Activated CD4-positive, alpha-beta T cell treated with anti-CD3 and anti-CD28 coated beads for 24 hours (primary cell): Measurements from ENCODE around the gene ADIPOR1.
"Not testable (repeated sequence)": the region's sequence is repeated elsewhere in the genome, so short reads cannot be mapped to it uniquely, and the experiment has no call there.

Experiments used
- DNase-seq, 2 donors: peaks; one replicate each; pipeline ENCODE4 v3.0.0-alpha.2; 2020; ENCODE audit warnings: low read depth in 2 of 2

ADIPOR1 gene, protein sequence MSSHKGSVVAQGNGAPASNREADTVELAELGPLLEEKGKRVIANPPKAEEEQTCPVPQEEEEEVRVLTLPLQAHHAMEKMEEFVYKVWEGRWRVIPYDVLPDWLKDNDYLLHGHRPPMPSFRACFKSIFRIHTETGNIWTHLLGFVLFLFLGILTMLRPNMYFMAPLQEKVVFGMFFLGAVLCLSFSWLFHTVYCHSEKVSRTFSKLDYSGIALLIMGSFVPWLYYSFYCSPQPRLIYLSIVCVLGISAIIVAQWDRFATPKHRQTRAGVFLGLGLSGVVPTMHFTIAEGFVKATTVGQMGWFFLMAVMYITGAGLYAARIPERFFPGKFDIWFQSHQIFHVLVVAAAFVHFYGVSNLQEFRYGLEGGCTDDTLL

DNA sequence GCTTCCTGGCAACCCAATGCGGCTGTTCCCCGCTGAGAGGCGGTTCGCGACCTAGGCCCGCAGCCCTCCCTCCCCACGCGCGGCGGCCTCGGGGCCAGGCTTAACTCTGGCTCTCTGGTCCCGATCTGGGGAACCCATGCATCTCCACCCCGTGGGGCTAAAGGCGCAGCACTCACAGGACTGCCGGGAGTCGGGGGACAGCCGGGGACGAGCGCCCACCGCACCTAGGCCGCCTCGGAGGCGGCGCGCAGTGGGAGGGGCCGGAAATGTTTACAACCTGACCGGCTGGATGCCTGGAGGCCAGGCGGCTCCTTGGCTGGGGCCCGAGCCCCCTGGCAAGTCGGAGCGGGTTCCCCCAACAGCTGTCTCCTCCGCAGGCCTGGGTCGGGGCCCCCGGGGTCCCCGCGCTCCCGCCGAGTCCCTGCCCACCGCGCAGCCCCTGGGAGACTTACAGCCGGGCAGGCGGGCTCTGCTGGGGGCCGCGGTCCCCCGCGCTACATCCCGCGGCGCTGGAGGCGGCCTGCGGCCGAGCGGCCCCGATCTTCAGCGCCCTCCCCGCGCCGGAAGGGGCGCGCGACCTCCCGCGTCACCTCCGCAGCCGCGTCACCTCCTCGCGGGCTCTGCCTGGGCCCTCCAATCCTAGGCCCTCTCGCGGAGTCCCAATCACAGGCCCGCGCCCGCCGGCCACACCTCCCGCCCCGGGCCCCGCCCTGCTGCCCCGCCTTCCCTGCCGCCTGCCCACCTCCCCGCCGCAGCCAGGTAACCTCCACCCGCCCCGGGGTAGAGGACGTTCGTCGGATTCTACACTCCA is at the start of gene ADIPOR1:
TSS of gene ADIPOR1 (minus strand) at position 580 of the 811 bp plus-strand sequence. CDS start 7,242 bp downstream, outside the sequence.
- peak; percentile 88 to 92 for DNase-seq

DNA sequence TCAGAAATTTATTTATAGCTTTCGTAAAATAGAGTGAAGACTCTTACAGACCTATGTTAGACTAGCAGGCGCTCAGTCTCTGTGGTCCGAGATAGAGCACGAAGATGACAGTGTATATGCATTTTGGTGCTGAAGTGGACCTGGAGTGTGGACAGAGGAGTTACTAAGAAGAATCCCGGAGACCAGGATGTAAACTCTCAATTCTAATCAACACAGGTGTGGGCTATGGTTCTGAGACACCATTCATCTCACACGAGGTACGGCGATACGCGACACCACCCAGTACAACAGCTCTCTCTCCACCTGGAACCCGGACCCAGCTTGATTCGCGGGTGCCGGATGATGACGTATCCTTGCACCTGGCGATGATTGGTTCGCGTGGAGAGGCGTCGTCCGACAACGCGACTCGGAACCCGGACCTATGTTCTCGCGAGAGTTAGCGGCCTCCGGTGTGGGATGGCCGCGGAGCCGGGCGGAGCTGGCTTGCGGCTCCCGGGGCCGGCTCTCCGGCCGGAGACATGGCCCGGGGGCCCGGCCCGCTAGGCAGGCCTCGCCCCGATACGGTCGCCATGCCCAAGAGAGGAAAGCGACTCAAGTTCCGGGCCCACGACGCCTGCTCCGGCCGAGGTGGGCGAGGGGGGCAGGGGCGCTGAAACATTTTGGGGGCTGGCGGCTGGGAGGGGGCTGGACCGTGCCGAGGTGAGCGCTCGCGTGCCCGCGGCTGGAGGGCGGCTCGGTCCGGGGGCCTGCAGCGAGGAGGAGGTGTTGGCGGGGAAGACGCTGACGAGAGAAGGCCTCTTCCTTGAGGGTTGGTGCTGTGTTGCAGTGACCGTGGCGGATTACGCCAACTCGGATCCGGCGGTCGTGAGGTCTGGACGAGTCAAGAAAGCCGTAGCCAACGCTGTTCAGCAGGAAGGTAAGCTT is 49.1 kb upstream of the ADIPOR1 start, which contains the start of gene TMEM183A:
TSS of gene TMEM183A (plus strand) at position 427 of the 924 bp plus-strand sequence. CDS start at position 519, 92 bp downstream.
- DNase-seq: peak; percentile 84 to 93

DNA sequence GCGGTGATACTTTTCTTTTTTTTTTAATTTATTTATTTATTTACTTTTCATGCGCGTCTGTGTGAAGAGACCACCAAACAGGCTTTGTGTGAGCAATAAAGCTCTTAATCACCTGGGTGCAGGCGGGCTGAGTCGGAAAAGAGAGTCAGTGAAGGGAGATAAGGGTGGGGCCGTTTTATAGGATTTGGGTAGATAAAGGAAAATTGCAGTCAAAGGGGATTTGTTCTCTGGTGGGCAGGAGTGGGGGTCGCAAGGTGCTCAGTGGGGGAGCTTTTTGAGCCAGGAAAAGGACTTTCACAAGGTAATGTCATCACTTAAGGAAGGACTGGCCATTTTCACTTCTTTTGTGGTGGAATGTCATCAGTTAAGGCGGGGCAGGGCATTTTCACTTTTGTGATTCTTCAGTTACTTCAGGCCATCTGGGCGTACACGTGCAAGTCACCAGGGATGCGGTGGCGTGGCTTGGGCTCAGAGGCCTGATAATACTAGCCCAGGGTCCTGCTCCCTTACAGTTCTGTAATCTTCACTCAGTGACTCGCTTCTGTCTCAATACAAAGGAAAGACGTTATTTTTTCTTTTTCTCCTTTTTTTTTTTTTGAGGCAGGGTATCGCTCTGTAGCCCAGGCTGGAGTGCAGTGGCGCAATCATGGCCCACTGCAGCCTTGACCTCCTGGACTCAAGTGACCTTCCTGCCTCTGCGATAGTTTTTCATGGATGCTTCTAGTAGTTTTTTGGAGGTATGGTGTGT is 47.5 kb upstream of the ADIPOR1 start:
- DNase-seq: not testable (repeated sequence)

DNA sequence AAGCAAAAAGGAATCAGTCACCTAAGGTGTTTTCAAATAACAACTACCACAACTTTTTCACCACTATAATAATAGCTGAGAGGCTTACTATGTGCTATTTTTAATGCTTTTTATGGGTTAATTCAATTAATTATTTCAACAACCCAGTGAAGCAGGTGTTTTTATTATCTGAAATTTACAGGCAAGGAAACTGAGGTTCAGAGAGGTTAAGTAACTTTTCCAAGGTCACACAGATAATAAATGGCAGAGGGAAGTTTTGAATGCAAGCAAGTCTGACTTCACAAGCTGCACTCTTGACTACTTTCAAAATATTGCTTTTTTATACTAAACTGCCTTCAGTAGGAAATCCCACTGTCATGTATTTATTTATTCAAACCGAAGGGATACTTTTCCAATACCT is 44.8 kb upstream of the ADIPOR1 start:
- no peak for DNase-seq

DNA sequence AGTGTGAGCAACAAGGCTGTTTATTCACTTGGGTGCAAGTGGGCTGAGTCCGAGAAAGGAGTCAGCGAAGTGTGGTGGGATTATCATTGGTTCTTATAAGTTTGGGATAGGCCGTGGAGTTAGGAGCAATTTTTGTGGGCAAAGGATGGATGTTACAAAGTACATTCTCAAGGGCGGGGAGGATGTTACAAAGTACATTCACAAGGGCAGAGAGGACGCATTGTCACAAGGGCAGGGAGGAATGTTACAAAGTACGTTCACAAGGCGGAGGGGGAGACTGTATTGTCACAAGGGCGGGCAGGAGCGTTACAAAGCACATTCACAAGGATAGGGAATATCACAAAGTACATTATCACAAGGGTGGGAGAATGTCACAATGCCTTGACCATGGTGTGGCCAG is 43.9 kb upstream of the ADIPOR1 start:
- no peak for DNase-seq

DNA sequence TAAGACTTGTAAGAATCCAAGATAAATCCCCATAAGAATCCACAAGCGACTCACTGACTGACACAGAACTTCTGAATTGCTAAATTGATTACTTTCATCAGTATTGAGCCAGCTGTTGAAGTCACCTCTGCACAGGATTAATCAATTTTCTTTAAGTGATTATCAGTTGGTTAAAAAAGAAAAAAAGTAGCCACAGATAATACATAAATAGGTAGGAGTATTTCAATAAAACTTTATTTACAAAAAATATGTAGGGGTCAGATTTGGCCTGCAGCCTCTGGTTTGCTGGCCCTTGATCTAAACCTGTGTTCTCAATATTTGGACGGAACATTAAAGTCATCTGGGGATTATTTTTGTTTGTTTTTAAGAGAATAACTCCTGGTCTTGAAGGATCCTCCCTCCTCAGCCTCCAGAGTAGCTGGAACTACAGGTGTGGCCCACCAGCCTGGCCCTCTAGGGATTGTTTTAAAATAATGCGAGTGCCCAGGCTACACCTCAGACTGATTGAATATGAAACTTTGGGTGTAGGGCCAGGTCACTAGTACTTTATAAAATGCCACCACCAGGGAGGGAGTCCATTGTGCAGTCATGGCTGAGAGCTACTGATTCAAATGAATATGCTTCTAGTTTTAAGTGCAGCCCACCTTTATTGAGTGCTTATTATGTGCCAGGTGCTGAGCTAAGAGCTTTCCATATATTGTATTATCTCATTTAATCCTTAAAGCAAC is 42.3 kb upstream of the ADIPOR1 start:
- no peak for DNase-seq

DNA sequence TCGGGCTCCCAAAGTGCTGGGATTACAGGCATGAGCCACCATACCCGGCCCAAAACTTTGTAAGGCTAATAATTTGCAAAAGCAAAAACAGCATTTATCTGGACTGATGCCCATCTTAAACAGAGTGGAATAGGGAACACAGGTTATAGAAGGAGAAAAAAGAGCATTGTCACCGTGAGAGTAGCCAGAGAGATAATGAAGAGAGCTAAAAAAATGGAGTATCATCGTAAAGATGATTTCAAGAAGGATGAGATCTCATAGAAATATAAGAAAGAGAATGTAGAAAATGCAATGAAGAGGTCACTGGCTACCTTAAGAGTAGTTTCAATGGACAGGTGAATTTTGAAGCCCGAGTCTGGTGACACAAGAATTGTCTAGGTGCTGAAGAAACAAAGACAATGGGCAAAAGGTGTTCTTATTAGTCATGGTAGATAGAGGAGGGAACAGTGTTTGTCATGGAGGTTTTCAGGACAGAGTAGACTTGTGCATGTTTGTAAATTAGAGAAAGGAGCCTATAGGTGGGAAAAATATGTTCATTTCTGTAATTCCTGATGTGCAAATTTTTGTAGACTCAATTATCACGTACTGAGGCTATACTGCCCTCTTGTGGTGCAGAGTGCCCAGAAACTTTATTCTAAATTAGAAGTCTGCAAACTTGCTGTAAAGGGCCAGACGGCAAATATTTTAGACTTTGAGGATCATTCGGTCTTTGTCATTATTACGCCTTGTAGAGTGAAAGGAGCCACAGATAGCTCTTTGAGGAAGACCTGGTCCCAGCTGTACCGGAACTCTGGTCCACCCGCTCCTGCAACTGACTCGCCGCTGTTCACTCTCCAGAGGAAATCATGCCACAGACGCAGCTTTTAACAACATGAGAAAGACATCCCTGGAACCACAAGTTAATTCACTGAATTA is 41.0 kb upstream of the ADIPOR1 start:
- DNase-seq: peak; percentile 51 to 54

DNA sequence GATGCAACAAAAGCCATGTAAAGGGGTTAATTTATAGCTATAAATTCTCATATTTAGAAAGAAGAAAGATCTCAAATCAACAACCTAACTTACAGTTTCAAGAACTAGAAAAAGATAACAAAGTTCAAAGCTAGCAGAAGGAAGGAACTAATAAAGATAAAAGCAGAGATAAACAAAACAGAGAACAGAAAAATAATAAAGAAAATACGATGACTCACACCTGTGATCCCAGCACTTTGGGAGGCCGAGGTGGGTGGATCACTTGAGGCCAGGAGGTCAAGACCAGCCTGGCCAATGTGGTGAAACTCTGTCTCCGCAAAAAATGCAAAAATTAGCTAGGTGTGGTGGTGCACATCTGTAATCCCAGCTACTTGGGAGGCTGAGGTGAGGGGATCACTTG is 36.6 kb upstream of the ADIPOR1 start:
- no peak for DNase-seq

DNA sequence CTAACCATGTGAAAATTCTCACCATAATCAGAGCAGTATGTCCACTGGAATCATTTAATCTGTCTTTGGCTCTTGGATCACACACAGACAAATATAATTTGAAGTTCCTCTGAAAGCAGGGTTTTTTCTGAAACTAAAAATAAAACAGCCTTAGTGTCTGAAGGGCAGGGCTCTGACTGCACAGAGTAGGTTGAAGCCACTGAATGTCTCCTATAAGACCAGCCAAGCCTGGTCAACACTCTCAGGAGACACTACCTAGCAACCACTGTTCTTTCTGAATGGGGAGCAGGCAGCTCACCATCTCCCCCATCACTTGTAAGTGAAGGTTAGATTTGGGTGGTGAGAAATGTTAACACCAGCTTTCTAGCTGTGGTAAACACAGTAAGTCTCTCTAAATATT is 33.0 kb upstream of the ADIPOR1 start:
- no peak for DNase-seq

DNA sequence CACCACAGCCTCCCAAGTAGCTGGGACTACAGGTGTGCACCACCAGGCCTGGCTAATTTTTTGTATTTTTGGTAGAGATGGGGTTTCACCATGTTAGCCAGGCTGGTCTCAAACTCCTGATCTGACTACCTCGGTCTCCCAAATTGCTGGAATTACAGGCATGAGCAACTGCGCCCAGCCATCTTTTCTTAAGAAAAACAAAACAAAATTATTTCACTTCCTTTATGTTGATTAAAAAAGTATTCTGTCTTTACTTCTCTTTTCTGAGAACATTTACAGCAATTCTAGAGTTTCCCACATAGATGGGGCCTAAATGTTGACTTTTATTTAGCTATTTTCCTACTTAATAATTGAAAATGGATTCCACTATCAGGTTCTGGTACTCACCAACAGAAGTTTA is 31.8 kb upstream of the ADIPOR1 start:
- no peak for DNase-seq

DNA sequence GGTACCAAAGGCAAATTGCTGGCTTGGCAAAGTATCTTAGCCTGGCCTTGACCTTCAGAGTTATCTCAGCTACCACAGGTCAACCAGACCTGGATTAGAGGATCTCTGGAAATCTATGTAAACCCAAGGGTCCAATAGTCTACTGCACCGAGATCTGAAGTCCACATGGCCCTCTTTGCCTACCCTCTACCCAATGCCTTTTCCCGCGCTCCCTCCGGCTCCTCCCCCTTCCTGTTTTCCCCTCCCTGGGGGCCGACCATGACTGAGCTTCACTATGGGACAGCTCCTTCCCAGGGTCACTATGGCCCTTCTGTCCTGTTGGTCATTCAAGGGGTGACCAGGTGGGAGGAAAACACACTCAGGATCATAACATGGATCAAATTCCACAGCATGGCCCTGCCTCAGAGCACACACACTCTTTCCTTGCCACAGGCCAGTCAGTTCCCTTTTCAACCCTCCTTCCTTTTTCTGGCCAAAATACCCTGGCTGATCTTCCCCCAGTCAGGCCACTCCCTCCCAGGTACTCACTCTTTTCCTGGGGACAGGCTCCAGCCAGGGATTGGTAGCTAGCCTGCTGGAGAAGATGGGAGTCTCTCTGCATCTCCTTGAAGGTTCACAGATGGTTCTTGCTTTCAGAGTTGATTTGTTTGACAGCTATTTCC is 29.9 kb upstream of the ADIPOR1 start:
- no peak for DNase-seq

DNA sequence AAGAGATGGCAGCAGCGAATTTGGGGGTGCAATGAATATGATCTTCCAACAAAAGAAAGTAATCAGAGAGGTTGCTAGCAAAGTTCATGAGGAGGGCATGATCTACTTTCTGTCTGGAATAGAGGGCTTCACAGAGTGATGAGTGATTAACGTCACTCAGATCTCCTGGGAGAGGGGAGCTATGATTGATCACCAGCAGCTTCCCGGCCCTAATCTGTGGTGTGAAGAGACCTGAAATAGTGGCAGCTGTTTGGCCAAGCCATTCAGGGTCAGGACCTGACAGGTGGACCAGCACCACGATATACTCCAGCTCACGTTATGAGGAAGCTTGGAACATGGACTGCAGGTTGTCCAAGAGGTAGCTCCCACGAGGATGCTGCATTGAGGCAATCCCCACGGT is 29.1 kb upstream of the ADIPOR1 start:
- no peak for DNase-seq

DNA sequence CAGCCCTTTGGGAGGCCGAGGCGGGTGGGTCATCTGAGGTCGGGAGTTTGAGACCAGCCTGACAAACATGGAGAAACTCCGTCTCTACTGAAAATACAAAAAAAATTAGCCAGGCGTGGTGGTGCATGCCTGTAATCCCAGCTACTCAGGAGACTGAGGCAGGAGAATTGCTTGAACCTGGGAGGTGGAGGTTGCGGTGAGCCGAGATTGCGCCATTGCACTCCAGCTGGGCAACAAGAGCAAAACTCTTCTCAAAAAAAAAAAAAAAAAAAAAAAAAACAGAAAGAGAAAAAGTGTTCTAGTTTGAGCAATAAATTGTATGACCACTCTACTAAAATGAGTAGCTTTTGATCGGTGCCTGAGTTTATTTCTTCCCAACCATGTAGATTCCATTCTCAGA is 28.0 kb upstream of the ADIPOR1 start:
- DNase-seq: not testable (repeated sequence)

DNA sequence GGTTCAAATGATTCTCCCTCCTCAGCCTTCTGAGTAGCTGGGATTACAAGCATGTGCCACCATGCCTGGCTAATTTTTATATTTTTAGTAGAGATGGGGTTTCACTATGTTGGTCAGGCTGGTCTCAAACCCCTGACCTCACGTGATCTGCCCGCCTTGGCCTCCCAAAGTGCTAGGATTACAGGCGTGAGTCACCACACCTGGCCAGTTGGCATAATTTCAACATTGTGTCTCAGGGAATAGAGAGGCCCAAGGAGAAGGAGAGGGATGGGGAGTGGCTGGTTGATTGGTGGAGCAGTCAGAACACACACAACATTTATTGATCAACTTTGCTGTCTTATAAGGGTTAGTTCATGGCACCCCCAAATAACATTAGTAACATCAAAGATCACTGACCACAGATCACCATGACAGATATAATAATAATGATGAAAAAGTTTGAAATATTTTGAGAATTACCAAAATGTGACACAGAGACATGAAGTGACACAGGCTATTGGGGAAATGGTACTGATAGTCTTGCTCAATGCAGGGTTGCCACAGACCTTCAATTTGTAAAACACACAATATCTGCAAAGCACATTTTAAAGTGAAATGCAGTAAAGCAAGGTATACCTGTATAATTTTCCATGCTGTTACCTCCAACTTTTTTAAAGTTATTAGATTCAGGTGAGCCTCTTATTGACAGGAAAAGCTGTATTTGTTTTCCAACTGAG is 24.8 kb upstream of the ADIPOR1 start:
- no peak for DNase-seq

DNA sequence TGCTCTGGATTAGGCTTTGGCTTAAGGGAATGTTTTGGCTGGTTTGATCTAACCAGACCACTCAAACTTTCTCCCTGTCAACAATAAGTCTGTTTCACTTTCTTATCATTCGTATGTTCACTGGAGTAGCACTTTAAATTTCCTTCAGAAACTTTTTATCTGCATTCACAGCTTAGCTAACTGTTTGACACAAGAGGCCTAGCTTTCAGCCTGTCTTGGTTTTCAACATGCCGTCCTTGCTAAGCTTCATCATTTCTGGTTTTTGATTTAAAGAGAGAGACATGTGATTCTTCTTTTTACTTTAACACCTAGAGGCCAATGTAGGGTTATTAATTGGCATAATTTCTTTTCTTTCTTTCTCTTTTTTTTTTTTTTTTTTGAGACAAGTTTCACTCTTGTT is 23.8 kb upstream of the ADIPOR1 start:
- DNase-seq: no peak

DNA sequence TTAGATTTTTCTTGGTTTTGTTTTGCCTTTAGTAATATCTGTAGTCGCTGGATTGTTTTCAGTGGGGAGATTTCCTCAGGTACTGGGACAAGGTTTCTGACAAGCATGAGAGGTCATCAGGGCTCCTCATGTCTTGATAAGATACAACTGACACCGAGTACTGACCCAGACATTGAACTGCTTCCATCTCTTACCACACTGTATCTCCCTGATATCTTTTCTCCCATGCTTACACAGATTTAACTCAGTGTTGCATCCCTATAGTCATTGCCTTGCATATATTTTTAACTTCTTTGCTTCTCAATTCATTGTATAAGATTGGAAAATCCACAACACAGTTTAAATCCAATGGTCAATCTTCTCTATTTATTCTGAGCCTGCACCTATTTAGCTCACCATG is 21.3 kb upstream of the ADIPOR1 start:
- no peak for DNase-seq

DNA sequence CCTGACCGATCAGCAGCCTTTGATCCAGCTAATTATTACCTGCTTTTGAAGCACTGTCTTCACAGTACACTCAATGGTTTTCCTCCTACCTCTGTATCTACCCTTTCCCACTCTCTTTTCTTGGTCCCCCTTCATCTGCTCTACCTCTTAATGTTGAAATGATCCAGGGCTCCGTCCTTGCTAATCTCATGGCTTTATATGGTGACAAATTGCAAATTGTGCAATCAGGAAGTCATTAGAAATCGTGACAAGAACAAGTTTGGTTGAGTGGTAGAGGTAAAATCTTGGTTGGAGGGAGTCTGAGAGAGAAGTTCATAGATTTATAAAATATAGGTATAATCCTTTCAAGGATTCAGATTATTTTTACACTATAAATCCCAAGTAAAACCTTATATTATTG is 18.5 kb upstream of the ADIPOR1 start:
- no peak for DNase-seq

DNA sequence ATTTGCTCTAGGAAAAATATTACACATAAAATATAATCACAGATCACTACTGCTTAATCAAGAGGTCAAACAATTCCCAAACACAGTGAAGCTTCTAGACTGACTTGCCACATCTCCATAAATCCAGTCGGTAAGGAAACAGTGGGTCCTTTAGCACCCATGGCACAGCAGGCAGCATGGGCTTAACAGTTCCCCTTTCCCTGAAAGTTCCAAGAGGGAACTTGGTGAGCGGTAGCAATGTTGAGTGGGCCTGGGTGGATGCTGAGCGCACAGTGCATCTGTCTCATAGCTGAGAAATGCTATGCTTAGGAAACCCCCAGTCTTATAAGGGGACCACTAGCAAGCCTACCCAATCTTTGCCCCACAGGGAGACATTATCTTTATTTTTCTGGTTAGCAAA is 16.7 kb upstream of the ADIPOR1 start:
- no peak for DNase-seq
